Keratinocyte (primary cell): ENCODE data around the gene INS. TPM values are rescaled to one million over a fixed set of nuclear protein-coding genes. Genes with fewer than 3 reads are reported as not detected.

Experiments used
- DNase-seq: peaks from one replicate; pipeline ENCODE4 v3.0.0-alpha.2; 2011; ENCODE audit warnings: low read depth, missing footprints, low spot score
- FAIRE-seq: peaks from 2 replicates; lab custom pipeline; 2011; peaks lifted over from hg19 to GRCh38; lab: Jason Lieb, UNC
- H2AFZ ChIP-seq: 2 replicates; pipeline ENCODE4 v1.6.0; 2012; ENCODE audit warnings: low read length, control low read depth, inconsistent platforms; ENCODE audit not compliant: control insufficient read depth
- H3K27ac ChIP-seq: 2 replicates; pipeline ENCODE4 v1.5.1; 2011; ENCODE audit warnings: low read length; ENCODE audit not compliant: control insufficient read depth, insufficient read depth
- H3K27me3 ChIP-seq: 3 replicates; pipeline ENCODE4 v1.6.0; 2011; ENCODE audit warnings: low read length; ENCODE audit not compliant: control insufficient read depth, insufficient read depth; ENCODE audit errors: extremely low read depth
- H3K36me3 ChIP-seq, 2 experiments: 2 replicates in 1 of 2; 3 replicates in 1 of 2; pipeline ENCODE4 v1.5.1; 2011; ENCODE audit warnings: low read length in 2 of 2, mild to moderate bottlenecking in 1 of 2; ENCODE audit not compliant: control insufficient read depth in 2 of 2, insufficient read depth in 2 of 2; ENCODE audit errors: extremely low read depth in 1 of 2
- H3K4me1 ChIP-seq: 3 replicates; pipeline ENCODE4 v1.5.1; 2011; ENCODE audit warnings: low read length; ENCODE audit not compliant: control insufficient read depth, insufficient read depth; ENCODE audit errors: extremely low read depth
- H3K4me2 ChIP-seq: 3 replicates; pipeline ENCODE4 v1.6.0; 2011; ENCODE audit warnings: low read depth, low read length; ENCODE audit not compliant: control insufficient read depth, insufficient read depth; ENCODE audit errors: extremely low read depth
- H3K4me3 ChIP-seq, 3 experiments: fragments of 200-600 bp in 1 of 3; sonication (generic) in 1 of 3; 2 replicates in 2 of 3; 3 replicates in 1 of 3; pipeline ENCODE4 v1.5.1; 2011 to 2016; ENCODE audit warnings: low read length in 3 of 3, mild to moderate bottlenecking in 3 of 3, control low read depth in 2 of 3, inconsistent platforms in 1 of 3, low read depth in 1 of 3, mixed read lengths in 1 of 3, mixed run types in 1 of 3, moderate library complexity in 1 of 3; ENCODE audit not compliant: control insufficient read depth in 2 of 3, insufficient read depth in 2 of 3; ENCODE audit errors: extremely low read depth in 1 of 3
- H3K79me2 ChIP-seq: 2 replicates; pipeline ENCODE4 v1.6.0; 2012; ENCODE audit warnings: low read length; ENCODE audit not compliant: control insufficient read depth, insufficient read depth
- H3K9ac ChIP-seq: 3 replicates; pipeline ENCODE4 v1.6.0; 2011; ENCODE audit warnings: low read length; ENCODE audit not compliant: control insufficient read depth, insufficient read depth; ENCODE audit errors: extremely low read depth
- H3K9me1 ChIP-seq: 3 replicates; pipeline ENCODE4 v1.6.0; 2011; ENCODE audit warnings: low read length; ENCODE audit not compliant: control insufficient read depth, insufficient read depth; ENCODE audit errors: extremely low read depth
- H3K9me3 ChIP-seq: 2 replicates; pipeline ENCODE4 v1.5.1; 2012; ENCODE audit warnings: low read depth, low read length; ENCODE audit not compliant: control insufficient read depth
- H4K20me1 ChIP-seq: 3 replicates; pipeline ENCODE4 v1.6.0; 2011; ENCODE audit warnings: low read length; ENCODE audit not compliant: control insufficient read depth, insufficient read depth; ENCODE audit errors: extremely low read depth
- CTCF ChIP-seq, 3 experiments: IDR thresholded peaks in 1 of 3; conservative IDR thresholded peaks in 1 of 3; optimal IDR thresholded peaks in 1 of 3; 2 replicates in 2 of 3; 3 replicates in 1 of 3; pipeline versions ENCODE3 to v1.5.1; 2011; ENCODE audit warnings: low read length in 3 of 3, mild to moderate bottlenecking in 3 of 3, moderate library complexity in 2 of 3, control low read depth in 1 of 3, inconsistent platforms in 1 of 3; ENCODE audit not compliant: insufficient read depth in 2 of 3; ENCODE audit errors: extremely low read depth in 1 of 3
- EZH2 ChIP-seq: IDR thresholded peaks from one replicate; pipeline ENCODE4 v1.6.1; 2012; ENCODE audit warnings: inconsistent platforms, mild to moderate bottlenecking, low read length, moderate library complexity
- dilution Hi-C: fragments of 300-500 bp; cut with MboI; formaldehyde crosslinking; loops from one replicate; pipeline ENCODE4 v1.7.0; 2020; ENCODE audit warnings: low sequenced_read_pairs; ENCODE audit not compliant: extremely low pct_ligation_motif_present
- polyA plus RNA-seq, 5 experiments: library from polyadenylated mRNA; depleted of rRNA in 3 of 5; stranded (reverse) in 3 of 5; stranded (forward) in 1 of 5; unstranded in 1 of 5; fragments of >200 nt; gene quantifications; 1 replicate in 1 of 5; 2 replicates in 3 of 5; 3 replicates in 1 of 5; pipeline versions ENCODE4 v1.2.1 to v1.2.3, GENCODE V29; 2011 to 2012; ENCODE audit warnings: missing spikeins in 2 of 5, low read depth in 1 of 5, low replicate concordance in 1 of 5

INS gene
- polyA plus RNA-seq, 1 donor (not counting 4 experiments of a cell fraction or from before 2014, with no cell fraction given): not detected

- Histone ChIP-seq H2AFZ (no peak overlapping the region), H4K20me1 (no peaks in the 10 kb centered on the region), H3K27me3 (peaks cover 87% of the 10 kb centered on the region), H3K4me1 (no peaks in the 10 kb centered on the region), H3K9me1 (no peaks in the 10 kb centered on the region), H3K27ac (no peak overlapping the region), H3K4me3 (no peak overlapping the region), H3K36me3 (no peaks in the 10 kb centered on the region), H3K9ac (no peak overlapping the region), H3K79me2 (no peaks in the 10 kb centered on the region), H3K9me3 (no peaks in the 10 kb centered on the region), H3K4me2 (no peak overlapping the region)
- TF ChIP-seq CTCF (optimal IDR thresholded peaks at IDR 0.05 in 1 of 3, IDR thresholded peaks at IDR 0.05 in 1 of 3, conservative IDR thresholded peaks at IDR 0.05 in 1 of 3; ENCODE audit: extremely low read depth in 1 of 3, insufficient read depth in 2 of 3, low read length in 3 of 3) (no peak), EZH2 (no peak)
- dilution Hi-C loops: no loop called here
- DNase-seq: no peak
- FAIRE-seq: no peak
These were observed 24.1 kb downstream of the INS start for GRCh38 chr11:2136952-2137201.

DNA sequence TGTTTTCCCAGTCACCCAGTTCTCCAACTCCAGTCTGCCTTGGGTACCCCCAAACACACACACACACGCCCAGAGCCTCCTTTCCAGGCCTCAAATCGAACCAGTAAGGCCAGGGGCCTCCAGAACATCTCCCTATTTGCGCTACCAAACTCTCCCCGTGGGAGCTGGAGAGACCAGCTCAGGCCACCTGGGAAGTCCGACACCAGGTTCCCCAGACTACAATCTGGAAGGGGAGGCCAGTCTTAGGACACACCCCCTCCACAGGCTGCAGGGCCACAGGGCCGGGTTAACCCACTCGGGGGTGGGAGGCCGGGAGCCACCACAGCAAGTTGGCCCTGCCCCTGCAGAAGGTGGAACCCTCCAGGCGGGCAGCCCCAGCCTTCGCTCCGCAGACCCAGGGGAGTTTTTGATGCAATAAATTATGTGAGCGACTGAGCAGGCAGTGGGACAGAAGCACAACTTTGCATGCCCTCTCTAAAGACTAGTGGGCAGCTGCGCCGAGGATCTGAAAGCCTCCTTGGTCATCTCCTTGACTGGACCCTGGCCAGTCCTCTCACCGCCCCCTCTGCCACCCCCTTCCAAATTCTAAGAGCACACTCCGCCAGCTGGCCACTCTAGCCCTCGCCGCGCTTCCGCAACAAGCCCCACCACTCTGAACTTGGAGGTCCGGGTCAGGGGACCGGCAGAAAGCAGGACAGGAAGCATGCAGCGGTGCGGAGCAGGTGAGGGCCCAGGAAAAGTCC, 24.6 kb downstream of the INS start:
- dilution Hi-C loops: no loop called here
- Histone ChIP-seq H2AFZ (no peak overlapping the region), H3K9ac (no peak overlapping the region), H3K4me3 (no peak overlapping the region), H3K9me3 (no peaks in the 10 kb centered on the region), H4K20me1 (no peaks in the 10 kb centered on the region), H3K9me1 (no peaks in the 10 kb centered on the region), H3K27me3 (peaks cover 87% of the 10 kb centered on the region), H3K79me2 (no peaks in the 10 kb centered on the region), H3K4me1 (no peaks in the 10 kb centered on the region), H3K4me2 (no peak overlapping the region), H3K36me3 (no peaks in the 10 kb centered on the region), H3K27ac (no peak overlapping the region)
- FAIRE-seq (no peak), DNase-seq (no peak)
- TF ChIP-seq CTCF (optimal IDR thresholded peaks at IDR 0.05 in 1 of 3, IDR thresholded peaks at IDR 0.05 in 1 of 3, conservative IDR thresholded peaks at IDR 0.05 in 1 of 3; ENCODE audit: extremely low read depth in 1 of 3, insufficient read depth in 2 of 3, low read length in 3 of 3): no peak
- TF ChIP-seq EZH2: no peak
